AG09319 (cell line): ENCODE measurements around the gene CWF19L1.
"Not testable (repeated sequence)": the region's sequence is repeated elsewhere in the genome, so short reads cannot be mapped to it uniquely, and the experiment has no call there.

ENCODE experiments used
- DNase-seq: peaks from one replicate; pipeline ENCODE4 v3.0.0-alpha.2; 2010; ENCODE audit warnings: low read depth; ENCODE audit errors: extremely low read depth
- CTCF ChIP-seq: IDR thresholded peaks from 2 replicates; pipeline ENCODE4 v1.5.1; 2011; ENCODE audit warnings: low read depth, mild to moderate bottlenecking, inconsistent platforms, low read length, moderate library complexity

CWF19L1 gene

GRCh38 chr10:100282907-100283306 lies 15.5 kb upstream of the CWF19L1 start:
- no peak for TF ChIP-seq CTCF
- DNase-seq, result no peak

- not testable (repeated sequence) for DNase-seq
Measured at GRCh38 chr10:100276971-100277370, 9.5 kb upstream of the CWF19L1 start.

GRCh38 chr10:100265821-100266485 lies 1.5 kb downstream of the CWF19L1 start:
- DNase-seq, result no peak
- no peak for TF ChIP-seq CTCF

GRCh38 chr10:100254191-100254590 lies 13.2 kb downstream of the CWF19L1 start:
- TF ChIP-seq CTCF, result no peak
- no peak for DNase-seq

- DNase-seq, result no peak
- no peak for TF ChIP-seq CTCF
Measured at GRCh38 chr10:100253041-100253440, 14.4 kb downstream of the CWF19L1 start.

- no peak for TF ChIP-seq CTCF
- DNase-seq, result no peak
Measured at GRCh38 chr10:100248820-100249219, 18.6 kb downstream of the CWF19L1 start.

- no peak for TF ChIP-seq CTCF
Measured at GRCh38 chr10:100245484-100246220, 21.8 kb downstream of the CWF19L1 start.

GRCh38 chr10:100239851-100240250 lies 27.6 kb downstream of the CWF19L1 start:
- TF ChIP-seq CTCF, result no peak
- DNase-seq, result no peak

More at GRCh38 chr10:100245484-100246220, 21.8 kb downstream of the CWF19L1 start:
- no peak for DNase-seq
